Measurements from ENCODE around the gene SMARCC2. TPM values are rescaled to one million over a fixed set of nuclear protein-coding genes. Genes with fewer than 3 reads are reported as not detected.
A peak's percentile ranks its signal among the peaks of the same experiment; 100 is the strongest.

Gene SMARCC2
- total and polyA plus RNA-seq, 9 of the 15 experiments (the other 6 are each of a cell fraction or from before 2014, with no cell fraction given): 11.9 to 86.0 (median 36.6) TPM

DNA sequence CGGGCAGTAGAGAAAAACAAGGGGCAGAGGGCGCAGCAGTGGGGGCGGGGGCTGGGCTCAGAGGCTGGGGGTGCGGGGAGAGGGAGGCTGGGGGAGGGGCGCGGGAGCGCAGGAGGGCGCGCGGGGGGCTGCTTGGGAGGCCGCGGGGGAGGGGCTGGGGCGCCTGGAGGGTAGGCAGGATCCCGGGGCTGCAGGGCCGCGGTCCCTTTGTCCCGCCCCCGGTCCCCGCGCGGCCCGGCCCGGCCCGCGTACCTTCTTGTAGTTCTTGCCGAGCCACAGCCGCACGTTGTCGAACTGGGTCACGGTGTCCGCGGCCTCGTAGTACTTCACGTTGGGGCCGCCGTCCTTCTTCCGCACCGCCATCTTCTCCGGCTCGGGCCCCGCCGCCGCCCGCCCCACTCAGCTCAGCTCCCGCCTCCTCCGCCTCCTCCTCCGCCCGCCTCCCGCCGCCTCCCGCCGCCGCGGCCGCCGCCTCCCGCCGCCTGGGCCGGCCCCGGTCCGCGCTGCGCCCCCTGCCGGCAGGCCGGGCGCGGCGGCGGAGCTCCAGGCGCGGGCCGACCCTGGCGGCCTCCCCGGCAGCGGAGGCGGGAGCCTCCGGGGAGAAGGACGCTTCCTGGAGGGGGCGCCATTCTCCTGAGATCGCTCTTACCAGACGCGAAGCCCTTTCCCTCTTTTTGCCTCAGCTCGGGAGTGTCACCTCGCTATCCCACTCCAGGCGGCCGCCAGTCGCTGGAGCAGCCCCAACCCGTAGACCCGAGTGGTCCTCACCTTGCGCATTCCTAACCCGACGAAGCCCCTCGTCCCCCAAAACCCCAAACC, at the start of gene SMARCC2 (continued):
- TF ChIP-seq, protein P1, sequence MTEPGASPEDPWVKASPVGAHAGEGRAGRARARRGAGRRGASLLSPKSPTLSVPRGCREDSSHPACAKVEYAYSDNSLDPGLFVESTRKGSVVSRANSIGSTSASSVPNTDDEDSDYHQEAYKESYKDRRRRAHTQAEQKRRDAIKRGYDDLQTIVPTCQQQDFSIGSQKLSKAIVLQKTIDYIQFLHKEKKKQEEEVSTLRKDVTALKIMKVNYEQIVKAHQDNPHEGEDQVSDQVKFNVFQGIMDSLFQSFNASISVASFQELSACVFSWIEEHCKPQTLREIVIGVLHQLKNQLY (CRISPR knock-in tag; conservative IDR thresholded peaks at IDR 0.05): no peak
- TF ChIP-seq SMARCA4 (IDR thresholded peaks at IDR 0.05) (no peak), CBX3 (IDR thresholded peaks at IDR 0.05; ENCODE audit: borderline replicate concordance in 1 of 2, low read length in 2 of 2) (peak in 1 of 2 experiments; percentile 83; a peak in 1 of 3 replicates), ARNT (IDR thresholded peaks at IDR 0.05) (no peak), OTX1 (CRISPR knock-in tag; IDR thresholded peaks at IDR 0.05) (no peak), ZNF551 (CRISPR knock-in tag; IDR thresholded peaks at IDR 0.05) (no peak), SIN3B (IDR thresholded peaks at IDR 0.05; ENCODE audit: low read depth) (peak; percentile 27; the same call in 1 of the 2 replicates)
- TF ChIP-seq, protein P2, sequence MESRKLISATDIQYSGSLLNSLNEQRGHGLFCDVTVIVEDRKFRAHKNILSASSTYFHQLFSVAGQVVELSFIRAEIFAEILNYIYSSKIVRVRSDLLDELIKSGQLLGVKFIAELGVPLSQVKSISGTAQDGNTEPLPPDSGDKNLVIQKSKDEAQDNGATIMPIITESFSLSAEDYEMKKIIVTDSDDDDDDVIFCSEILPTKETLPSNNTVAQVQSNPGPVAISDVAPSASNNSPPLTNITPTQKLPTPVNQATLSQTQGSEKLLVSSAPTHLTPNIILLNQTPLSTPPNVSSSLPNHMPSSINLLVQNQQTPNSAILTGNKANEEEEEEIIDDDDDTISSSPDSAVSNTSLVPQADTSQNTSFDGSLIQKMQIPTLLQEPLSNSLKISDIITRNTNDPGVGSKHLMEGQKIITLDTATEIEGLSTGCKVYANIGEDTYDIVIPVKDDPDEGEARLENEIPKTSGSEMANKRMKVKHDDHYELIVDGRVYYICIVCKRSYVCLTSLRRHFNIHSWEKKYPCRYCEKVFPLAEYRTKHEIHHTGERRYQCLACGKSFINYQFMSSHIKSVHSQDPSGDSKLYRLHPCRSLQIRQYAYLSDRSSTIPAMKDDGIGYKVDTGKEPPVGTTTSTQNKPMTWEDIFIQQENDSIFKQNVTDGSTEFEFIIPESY (CRISPR knock-in tag; IDR thresholded peaks at IDR 0.05): no peak
- TF ChIP-seq, protein P3, sequence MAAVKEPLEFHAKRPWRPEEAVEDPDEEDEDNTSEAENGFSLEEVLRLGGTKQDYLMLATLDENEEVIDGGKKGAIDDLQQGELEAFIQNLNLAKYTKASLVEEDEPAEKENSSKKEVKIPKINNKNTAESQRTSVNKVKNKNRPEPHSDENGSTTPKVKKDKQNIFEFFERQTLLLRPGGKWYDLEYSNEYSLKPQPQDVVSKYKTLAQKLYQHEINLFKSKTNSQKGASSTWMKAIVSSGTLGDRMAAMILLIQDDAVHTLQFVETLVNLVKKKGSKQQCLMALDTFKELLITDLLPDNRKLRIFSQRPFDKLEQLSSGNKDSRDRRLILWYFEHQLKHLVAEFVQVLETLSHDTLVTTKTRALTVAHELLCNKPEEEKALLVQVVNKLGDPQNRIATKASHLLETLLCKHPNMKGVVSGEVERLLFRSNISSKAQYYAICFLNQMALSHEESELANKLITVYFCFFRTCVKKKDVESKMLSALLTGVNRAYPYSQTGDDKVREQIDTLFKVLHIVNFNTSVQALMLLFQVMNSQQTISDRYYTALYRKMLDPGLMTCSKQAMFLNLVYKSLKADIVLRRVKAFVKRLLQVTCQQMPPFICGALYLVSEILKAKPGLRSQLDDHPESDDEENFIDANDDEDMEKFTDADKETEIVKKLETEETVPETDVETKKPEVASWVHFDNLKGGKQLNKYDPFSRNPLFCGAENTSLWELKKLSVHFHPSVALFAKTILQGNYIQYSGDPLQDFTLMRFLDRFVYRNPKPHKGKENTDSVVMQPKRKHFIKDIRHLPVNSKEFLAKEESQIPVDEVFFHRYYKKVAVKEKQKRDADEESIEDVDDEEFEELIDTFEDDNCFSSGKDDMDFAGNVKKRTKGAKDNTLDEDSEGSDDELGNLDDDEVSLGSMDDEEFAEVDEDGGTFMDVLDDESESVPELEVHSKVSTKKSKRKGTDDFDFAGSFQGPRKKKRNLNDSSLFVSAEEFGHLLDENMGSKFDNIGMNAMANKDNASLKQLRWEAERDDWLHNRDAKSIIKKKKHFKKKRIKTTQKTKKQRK (IDR thresholded peaks at IDR 0.05; ENCODE audit: borderline replicate concordance, low read depth, low read length): no peak
- TF ChIP-seq, protein P4, sequence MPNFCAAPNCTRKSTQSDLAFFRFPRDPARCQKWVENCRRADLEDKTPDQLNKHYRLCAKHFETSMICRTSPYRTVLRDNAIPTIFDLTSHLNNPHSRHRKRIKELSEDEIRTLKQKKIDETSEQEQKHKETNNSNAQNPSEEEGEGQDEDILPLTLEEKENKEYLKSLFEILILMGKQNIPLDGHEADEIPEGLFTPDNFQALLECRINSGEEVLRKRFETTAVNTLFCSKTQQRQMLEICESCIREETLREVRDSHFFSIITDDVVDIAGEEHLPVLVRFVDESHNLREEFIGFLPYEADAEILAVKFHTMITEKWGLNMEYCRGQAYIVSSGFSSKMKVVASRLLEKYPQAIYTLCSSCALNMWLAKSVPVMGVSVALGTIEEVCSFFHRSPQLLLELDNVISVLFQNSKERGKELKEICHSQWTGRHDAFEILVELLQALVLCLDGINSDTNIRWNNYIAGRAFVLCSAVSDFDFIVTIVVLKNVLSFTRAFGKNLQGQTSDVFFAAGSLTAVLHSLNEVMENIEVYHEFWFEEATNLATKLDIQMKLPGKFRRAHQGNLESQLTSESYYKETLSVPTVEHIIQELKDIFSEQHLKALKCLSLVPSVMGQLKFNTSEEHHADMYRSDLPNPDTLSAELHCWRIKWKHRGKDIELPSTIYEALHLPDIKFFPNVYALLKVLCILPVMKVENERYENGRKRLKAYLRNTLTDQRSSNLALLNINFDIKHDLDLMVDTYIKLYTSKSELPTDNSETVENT (CRISPR knock-in tag; IDR thresholded peaks at IDR 0.05): no peak
- TF ChIP-seq, protein P5, sequence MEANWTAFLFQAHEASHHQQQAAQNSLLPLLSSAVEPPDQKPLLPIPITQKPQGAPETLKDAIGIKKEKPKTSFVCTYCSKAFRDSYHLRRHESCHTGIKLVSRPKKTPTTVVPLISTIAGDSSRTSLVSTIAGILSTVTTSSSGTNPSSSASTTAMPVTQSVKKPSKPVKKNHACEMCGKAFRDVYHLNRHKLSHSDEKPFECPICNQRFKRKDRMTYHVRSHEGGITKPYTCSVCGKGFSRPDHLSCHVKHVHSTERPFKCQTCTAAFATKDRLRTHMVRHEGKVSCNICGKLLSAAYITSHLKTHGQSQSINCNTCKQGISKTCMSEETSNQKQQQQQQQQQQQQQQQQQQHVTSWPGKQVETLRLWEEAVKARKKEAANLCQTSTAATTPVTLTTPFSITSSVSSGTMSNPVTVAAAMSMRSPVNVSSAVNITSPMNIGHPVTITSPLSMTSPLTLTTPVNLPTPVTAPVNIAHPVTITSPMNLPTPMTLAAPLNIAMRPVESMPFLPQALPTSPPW (CRISPR knock-in tag; IDR thresholded peaks at IDR 0.05): peak; percentile 87
- TF ChIP-seq, protein P6, sequence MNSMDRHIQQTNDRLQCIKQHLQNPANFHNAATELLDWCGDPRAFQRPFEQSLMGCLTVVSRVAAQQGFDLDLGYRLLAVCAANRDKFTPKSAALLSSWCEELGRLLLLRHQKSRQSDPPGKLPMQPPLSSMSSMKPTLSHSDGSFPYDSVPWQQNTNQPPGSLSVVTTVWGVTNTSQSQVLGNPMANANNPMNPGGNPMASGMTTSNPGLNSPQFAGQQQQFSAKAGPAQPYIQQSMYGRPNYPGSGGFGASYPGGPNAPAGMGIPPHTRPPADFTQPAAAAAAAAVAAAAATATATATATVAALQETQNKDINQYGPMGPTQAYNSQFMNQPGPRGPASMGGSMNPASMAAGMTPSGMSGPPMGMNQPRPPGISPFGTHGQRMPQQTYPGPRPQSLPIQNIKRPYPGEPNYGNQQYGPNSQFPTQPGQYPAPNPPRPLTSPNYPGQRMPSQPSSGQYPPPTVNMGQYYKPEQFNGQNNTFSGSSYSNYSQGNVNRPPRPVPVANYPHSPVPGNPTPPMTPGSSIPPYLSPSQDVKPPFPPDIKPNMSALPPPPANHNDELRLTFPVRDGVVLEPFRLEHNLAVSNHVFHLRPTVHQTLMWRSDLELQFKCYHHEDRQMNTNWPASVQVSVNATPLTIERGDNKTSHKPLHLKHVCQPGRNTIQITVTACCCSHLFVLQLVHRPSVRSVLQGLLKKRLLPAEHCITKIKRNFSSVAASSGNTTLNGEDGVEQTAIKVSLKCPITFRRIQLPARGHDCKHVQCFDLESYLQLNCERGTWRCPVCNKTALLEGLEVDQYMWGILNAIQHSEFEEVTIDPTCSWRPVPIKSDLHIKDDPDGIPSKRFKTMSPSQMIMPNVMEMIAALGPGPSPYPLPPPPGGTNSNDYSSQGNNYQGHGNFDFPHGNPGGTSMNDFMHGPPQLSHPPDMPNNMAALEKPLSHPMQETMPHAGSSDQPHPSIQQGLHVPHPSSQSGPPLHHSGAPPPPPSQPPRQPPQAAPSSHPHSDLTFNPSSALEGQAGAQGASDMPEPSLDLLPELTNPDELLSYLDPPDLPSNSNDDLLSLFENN (IDR thresholded peaks at IDR 0.05; ENCODE audit: low read depth in 2 of 2, low read length in 2 of 2): no peak

Data from K562 (cell line).